ENCODE measurements around the gene ZNRF3.

ZNRF3 gene

DNA sequence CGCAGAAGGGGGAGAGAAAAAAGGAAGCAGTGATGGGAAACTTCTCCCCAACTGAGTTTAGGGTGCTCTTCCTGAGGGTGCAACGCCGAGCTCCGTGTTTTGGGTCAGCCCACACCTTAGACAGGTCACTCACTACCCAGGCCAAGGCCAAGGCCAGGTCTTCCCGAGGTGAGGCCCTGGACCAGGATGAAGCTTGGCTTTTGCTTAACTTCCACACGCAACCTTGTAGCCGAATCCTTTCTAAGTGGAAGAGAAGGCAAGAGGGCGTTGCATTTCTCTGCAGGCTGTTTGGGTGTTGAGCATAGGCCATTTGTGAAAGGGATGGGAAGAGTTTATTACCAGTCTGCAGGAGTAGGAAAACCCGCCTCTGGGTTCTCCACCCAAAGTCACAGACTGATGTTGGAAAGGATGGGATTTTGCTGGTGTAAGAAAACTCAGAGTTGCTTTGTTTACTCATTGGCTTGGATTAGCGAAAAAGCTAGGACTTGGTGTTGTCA lies 191.0 kb downstream of the ZNRF3 start:
- peaks cover 65% of the 10 kb centered on the region for H3K4me1 Mint-ChIP-seq
- H3K36me3 Mint-ChIP-seq (ENCODE audit: low read depth) = no peaks in the 10 kb centered on the region
- TF ChIP-seq, protein P1, sequence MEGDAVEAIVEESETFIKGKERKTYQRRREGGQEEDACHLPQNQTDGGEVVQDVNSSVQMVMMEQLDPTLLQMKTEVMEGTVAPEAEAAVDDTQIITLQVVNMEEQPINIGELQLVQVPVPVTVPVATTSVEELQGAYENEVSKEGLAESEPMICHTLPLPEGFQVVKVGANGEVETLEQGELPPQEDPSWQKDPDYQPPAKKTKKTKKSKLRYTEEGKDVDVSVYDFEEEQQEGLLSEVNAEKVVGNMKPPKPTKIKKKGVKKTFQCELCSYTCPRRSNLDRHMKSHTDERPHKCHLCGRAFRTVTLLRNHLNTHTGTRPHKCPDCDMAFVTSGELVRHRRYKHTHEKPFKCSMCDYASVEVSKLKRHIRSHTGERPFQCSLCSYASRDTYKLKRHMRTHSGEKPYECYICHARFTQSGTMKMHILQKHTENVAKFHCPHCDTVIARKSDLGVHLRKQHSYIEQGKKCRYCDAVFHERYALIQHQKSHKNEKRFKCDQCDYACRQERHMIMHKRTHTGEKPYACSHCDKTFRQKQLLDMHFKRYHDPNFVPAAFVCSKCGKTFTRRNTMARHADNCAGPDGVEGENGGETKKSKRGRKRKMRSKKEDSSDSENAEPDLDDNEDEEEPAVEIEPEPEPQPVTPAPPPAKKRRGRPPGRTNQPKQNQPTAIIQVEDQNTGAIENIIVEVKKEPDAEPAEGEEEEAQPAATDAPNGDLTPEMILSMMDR (IDR thresholded peaks at IDR 0.05; ENCODE audit: unreplicated experiment in 3 of 3) = no peak
- H3K27me3 Mint-ChIP-seq (ENCODE audit: low read depth) = peaks cover 21% of the 10 kb centered on the region
- peak overlapping the region in 2 of 3 experiments; percentile 73 to 85 for H3K27ac Mint-ChIP-seq
- H3K9me3 Mint-ChIP-seq = no peaks in the 10 kb centered on the region
- H3K4me3 Mint-ChIP-seq = peak overlapping the region; percentile 85 to 88 (median 88)

DNA sequence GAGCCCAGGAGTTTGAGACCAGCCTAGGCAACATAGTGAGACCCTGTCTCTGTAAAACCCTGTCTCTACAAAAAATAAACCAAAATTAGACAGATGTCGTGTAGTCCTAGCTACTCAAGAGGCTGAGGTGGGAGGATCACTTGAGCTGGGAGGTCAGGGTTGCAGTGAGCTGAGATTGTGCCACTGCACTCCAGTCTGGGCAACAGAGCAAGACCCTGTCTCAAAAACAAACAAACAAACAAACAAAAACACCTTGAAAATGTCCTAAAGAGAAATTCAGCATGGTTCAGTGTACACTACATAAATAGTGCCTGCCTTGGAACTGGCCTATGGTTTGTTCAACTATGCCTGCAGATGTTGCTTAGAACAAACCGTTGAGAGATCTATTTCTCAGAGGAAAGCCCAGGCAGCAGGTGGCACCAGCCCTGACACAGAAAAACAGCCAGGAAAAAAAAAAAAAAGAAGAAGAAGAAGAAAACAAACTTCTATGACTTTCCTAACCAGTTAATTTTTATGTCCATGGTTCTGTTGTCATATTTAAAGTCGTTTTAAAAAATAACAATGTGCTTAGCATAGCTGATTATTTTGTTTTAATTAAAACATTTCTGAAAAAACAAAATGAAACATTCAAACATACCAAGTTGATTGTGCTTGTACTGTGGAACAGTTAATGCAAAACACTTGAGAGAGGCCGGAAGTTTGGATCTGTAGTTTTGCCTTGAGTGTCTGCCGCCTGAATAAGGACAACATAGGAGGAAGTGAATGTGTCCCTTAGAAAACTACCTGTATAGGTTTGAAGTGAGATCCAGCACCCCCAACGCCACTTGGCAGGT lies 194.9 kb downstream of the ZNRF3 start:
- H3K9me3 Mint-ChIP-seq = no peaks in the 10 kb centered on the region
- H3K36me3 Mint-ChIP-seq (ENCODE audit: low read depth) = no peaks in the 10 kb centered on the region
- peak overlapping the region; percentile 92 to 98 (median 97) for H3K27ac Mint-ChIP-seq
- peaks cover 80% of the 10 kb centered on the region for H3K4me1 Mint-ChIP-seq
- H3K27me3 Mint-ChIP-seq (ENCODE audit: low read depth) = peaks cover 4% of the 10 kb centered on the region
- H3K4me3 Mint-ChIP-seq = peak overlapping the region in 2 of 3 experiments; percentile 57 to 79
- TF ChIP-seq, protein P1 (IDR thresholded peaks at IDR 0.05; ENCODE audit: unreplicated experiment in 3 of 3) = no peak

DNA sequence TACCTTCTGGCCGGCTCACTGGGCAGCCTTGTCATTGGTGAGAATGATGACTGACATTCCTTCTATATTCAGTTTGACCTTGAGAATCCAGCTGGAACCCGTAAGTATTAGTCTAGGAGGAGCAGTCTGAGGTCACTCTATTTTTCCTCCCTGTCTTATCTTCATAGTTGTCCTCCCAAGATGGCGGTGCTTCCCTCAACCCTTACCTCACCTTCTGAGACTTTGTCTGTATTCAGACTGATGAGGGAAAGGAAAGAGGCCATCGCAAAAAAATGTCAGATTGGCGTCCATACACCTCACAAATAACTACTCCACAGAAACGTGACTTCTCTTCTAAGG lies 195.5 kb downstream of the ZNRF3 start:
- Mint-ChIP-seq H3K4me1 (peaks cover 84% of the 10 kb centered on the region), H3K36me3 (ENCODE audit: low read depth) (no peaks in the 10 kb centered on the region), H3K4me3 (peak overlapping the region in 1 of 3 experiments; percentile 79), H3K27me3 (ENCODE audit: low read depth) (peaks cover under 1% of the 10 kb centered on the region), H3K9me3 (no peaks in the 10 kb centered on the region), H3K27ac (peak overlapping the region; percentile 92 to 98 (median 97))
- TF ChIP-seq, protein P1 (IDR thresholded peaks at IDR 0.05; ENCODE audit: unreplicated experiment in 3 of 3) = no peak

DNA sequence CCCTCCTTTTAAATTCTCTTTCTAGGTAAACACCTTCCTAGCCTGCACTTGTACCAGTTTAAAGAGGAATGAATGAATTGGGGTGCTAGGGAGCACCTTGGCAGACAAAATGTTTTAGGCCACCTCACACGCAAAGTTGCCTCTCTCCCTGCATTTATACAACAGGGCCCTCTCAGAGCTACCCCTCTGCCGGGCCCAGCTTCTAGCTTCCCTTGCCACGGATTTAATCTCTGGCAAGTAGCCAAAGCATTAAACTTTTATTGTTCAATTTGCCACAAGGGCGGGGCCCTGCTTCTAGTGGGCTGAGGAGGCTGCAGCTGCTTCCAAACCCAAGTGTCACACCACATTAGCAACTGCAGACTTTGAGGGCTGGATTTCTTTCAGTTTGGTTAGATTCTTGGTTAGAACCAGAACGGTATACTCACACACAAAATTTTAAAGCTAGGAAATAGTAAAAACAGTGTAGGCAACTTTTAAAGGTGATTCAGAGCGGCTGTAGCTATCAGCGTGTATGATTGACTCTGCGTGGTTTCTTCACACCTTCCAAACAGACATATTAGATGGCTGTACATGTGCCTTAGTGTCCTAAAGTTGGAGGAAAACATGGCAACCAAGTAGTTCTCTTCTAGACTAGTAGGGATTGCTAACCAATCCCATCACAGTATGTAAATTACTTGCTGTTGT lies 196.0 kb downstream of the ZNRF3 start:
- H3K9me3 Mint-ChIP-seq = no peaks in the 10 kb centered on the region
- no peaks in the 10 kb centered on the region for H3K36me3 Mint-ChIP-seq (ENCODE audit: low read depth)
- H3K4me3 Mint-ChIP-seq = peak overlapping the region in 2 of 3 experiments; percentile 46 to 79
- H3K4me1 Mint-ChIP-seq = peaks cover 84% of the 10 kb centered on the region
- no peaks in the 10 kb centered on the region for H3K27me3 Mint-ChIP-seq (ENCODE audit: low read depth)
- TF ChIP-seq, protein P1 (IDR thresholded peaks at IDR 0.05; ENCODE audit: unreplicated experiment in 3 of 3) = no peak
- peak overlapping the region; percentile 92 to 98 (median 97) for H3K27ac Mint-ChIP-seq

DNA sequence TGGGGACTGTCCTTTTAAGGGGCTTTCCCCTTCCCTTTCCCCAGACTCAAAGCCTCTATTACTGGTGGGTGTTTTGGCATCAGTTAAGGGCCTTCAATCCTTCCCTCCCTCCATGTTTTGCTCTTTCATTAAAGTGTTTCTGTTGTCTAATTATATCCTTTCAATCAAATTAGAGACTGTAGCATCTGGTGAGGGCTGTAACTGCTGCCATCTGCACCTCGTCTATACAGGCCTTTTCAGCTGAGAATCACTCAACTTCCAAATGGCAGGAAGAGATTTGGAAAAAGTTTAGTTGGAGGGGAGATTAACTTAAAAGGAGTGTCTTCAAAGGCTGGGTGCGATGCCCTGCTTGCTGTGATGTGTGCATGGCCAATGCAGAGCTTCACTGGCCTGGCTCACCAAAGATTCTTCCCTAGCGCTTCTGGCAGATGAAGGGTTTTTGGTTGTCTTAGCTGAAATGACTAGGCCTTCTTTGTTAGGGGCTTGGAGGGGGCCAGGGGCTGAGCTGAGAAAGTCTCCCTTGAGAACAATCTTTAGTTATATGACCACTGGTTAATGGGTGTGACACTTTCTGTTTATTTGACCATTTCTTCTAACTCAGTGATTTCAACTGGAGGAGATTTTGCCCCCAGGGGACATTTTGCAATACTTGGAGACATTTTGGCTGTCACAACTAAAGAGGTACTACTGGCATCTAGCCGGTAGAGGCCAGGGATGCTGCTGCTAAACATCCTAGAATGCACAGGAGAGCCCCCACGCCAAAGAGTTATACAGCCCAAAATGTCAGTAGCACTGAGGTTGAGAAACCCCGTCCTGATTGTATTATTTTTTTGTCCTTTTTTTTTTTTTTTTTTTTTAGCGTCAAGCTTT lies 197.0 kb downstream of the ZNRF3 start:
- no peaks in the 10 kb centered on the region for H3K27me3 Mint-ChIP-seq (ENCODE audit: low read depth)
- H3K36me3 Mint-ChIP-seq (ENCODE audit: low read depth) = no peaks in the 10 kb centered on the region
- TF ChIP-seq, protein P1 (IDR thresholded peaks at IDR 0.05; ENCODE audit: unreplicated experiment in 3 of 3) = no peak
- H3K27ac Mint-ChIP-seq = peak overlapping the region; percentile 76 to 98 (median 97)
- peaks cover 84% of the 10 kb centered on the region for H3K4me1 Mint-ChIP-seq
- peak overlapping the region in 2 of 3 experiments; percentile 0 to 9 for H3K4me3 Mint-ChIP-seq
- H3K9me3 Mint-ChIP-seq = no peaks in the 10 kb centered on the region

Measured in nephron (organoid).